GM18505 (cell line): Measurements from ENCODE around the gene RNF149.

ENCODE experiments used
- ATAC-seq: cut with Tn5 transposase; IDR thresholded peaks from one replicate; pipeline ENCODE4 v1.9.1; 2021; ENCODE audit not compliant: unreplicated experiment
- POLR2A ChIP-seq: IDR thresholded peaks from 4 replicates; pipeline ENCODE4 v1.6.1; 2011; ENCODE audit warnings: borderline replicate concordance; ENCODE audit not compliant: insufficient read depth, insufficient read length; ENCODE audit errors: extremely low read depth

RNF149 gene

GRCh38 chr2:101296371-101296770, 12.1 kb downstream of the RNF149 start:
- no peak for ATAC-seq
- TF ChIP-seq POLR2A, result no peak

- ATAC-seq, result no peak
- no peak for TF ChIP-seq POLR2A
Measured at GRCh38 chr2:101295895-101296294, 12.6 kb downstream of the RNF149 start.

- no peak for TF ChIP-seq POLR2A
- ATAC-seq, result no peak
Measured at GRCh38 chr2:101294861-101295260, 13.6 kb downstream of the RNF149 start.

GRCh38 chr2:101293544-101293943, 15.0 kb downstream of the RNF149 start:
- ATAC-seq, result no peak
- TF ChIP-seq POLR2A, result no peak

GRCh38 chr2:101291973-101292372, 16.5 kb downstream of the RNF149 start:
- ATAC-seq, result no peak

GRCh38 chr2:101290711-101291110, 17.8 kb downstream of the RNF149 start:
- no peak for ATAC-seq
- no peak for TF ChIP-seq POLR2A

More at GRCh38 chr2:101291973-101292372, 16.5 kb downstream of the RNF149 start:
- TF ChIP-seq POLR2A, result no peak

GRCh38 chr2:101287303-101287702, 21.2 kb downstream of the RNF149 start:
- no peak for TF ChIP-seq POLR2A
- no peak for ATAC-seq

- TF ChIP-seq POLR2A, result no peak
Measured at GRCh38 chr2:101286684-101287083, 21.8 kb downstream of the RNF149 start.

GRCh38 chr2:101282980-101283379, 25.5 kb downstream of the RNF149 start:
- no peak for TF ChIP-seq POLR2A
- no peak for ATAC-seq

More at GRCh38 chr2:101286684-101287083, 21.8 kb downstream of the RNF149 start:
- no peak for ATAC-seq

- no peak for TF ChIP-seq POLR2A
- no peak for ATAC-seq
Measured at GRCh38 chr2:101281482-101281881, 27.0 kb downstream of the RNF149 start.

- ATAC-seq, result no peak
- no peak for TF ChIP-seq POLR2A
Measured at GRCh38 chr2:101278925-101279324, 29.6 kb downstream of the RNF149 start.

- no peak for TF ChIP-seq POLR2A
- ATAC-seq, result no peak
Measured at GRCh38 chr2:101277111-101277510, 31.4 kb downstream of the RNF149 start.

GRCh38 chr2:101274142-101274541, 34.4 kb downstream of the RNF149 start:
- no peak for ATAC-seq
- no peak for TF ChIP-seq POLR2A

GRCh38 chr2:101273056-101273455, 35.4 kb downstream of the RNF149 start:
- no peak for ATAC-seq
- TF ChIP-seq POLR2A, result no peak
